H1 (cell line): ENCODE data around the gene CUEDC1.

Experiments
- BRCA1 ChIP-seq: IDR thresholded peaks from 2 replicates; pipeline ENCODE4 v1.6.1; 2012; ENCODE audit warnings: low read depth, low read length, improper control_type of control experiment
- CEBPB ChIP-seq: IDR thresholded peaks from 2 replicates; pipeline ENCODE4 v1.6.1; 2012; ENCODE audit warnings: low read depth, low read length
- EP300 ChIP-seq, 2 experiments: IDR thresholded peaks; 1 replicate in 1 of 2; 2 replicates in 1 of 2; pipeline ENCODE4 v1.6.1; 2011 to 2012; ENCODE audit warnings: low read depth in 2 of 2, low read length in 2 of 2, mild to moderate bottlenecking in 2 of 2, borderline replicate concordance in 1 of 2, inconsistent platforms in 1 of 2, moderate library complexity in 1 of 2
- EZH2 ChIP-seq: fragments of 200-600 bp; sonication (generic); IDR thresholded peaks from 2 replicates; pipeline ENCODE4 v1.7.1; 2012; ENCODE audit warnings: low read depth, mild to moderate bottlenecking, moderate library complexity, low read length, inconsistent platforms; ENCODE audit not compliant: severe bottlenecking
- FOSL1 ChIP-seq: IDR thresholded peaks from 2 replicates; pipeline ENCODE4 v1.6.1; 2011; ENCODE audit warnings: mild to moderate bottlenecking, low read depth, low read length, moderate library complexity; ENCODE audit not compliant: insufficient read depth
- GTF2F1 ChIP-seq: IDR thresholded peaks from 2 replicates; pipeline ENCODE4 v1.6.1; 2012; ENCODE audit warnings: low read depth, low read length, improper control_type of control experiment, borderline replicate concordance
- JUND ChIP-seq: IDR thresholded peaks from 2 replicates; pipeline ENCODE4 v1.6.1; 2011; ENCODE audit warnings: mild to moderate bottlenecking, improper control_type of control experiment, low read length
- KDM5A ChIP-seq: fragments of 200-600 bp; IDR thresholded peaks from 2 replicates; pipeline ENCODE4 v1.7.1; 2012; ENCODE audit warnings: mild to moderate bottlenecking, low read length, inconsistent platforms, mixed read lengths
- POLR2AphosphoS5 ChIP-seq: IDR thresholded peaks from 2 replicates; pipeline ENCODE4 v1.6.1; 2011; ENCODE audit warnings: low read depth, low read length
- TCF12 ChIP-seq: IDR thresholded peaks from 2 replicates; pipeline ENCODE4 v1.6.1; 2011; ENCODE audit warnings: low read depth, mild to moderate bottlenecking, low read length
- TEAD4 ChIP-seq: IDR thresholded peaks from 2 replicates; pipeline ENCODE4 v1.6.1; 2012; ENCODE audit warnings: low read depth, low read length, inconsistent platforms, mixed read lengths
- YY1 ChIP-seq: IDR thresholded peaks from 2 replicates; pipeline ENCODE4 v1.6.1; 2011; ENCODE audit warnings: low read depth, mild to moderate bottlenecking, low read length
- TF ChIP-seq, protein P1 (sequence below), 3 experiments: IDR thresholded peaks; 1 replicate in 2 of 3; 2 replicates in 1 of 3; pipeline versions ENCODE4 v1.5.1 to v1.6.1; 2011; ENCODE audit warnings: low read length in 3 of 3, mild to moderate bottlenecking in 3 of 3, inconsistent platforms in 2 of 3, low read depth in 1 of 3, moderate library complexity in 1 of 3; ENCODE audit not compliant: insufficient read depth in 1 of 3; ENCODE audit errors: control extremely low read depth in 1 of 3
- TF ChIP-seq, protein P2 (sequence below): IDR thresholded peaks from 2 replicates; pipeline ENCODE4 v1.6.1; 2012; ENCODE audit warnings: inconsistent platforms

DNA sequence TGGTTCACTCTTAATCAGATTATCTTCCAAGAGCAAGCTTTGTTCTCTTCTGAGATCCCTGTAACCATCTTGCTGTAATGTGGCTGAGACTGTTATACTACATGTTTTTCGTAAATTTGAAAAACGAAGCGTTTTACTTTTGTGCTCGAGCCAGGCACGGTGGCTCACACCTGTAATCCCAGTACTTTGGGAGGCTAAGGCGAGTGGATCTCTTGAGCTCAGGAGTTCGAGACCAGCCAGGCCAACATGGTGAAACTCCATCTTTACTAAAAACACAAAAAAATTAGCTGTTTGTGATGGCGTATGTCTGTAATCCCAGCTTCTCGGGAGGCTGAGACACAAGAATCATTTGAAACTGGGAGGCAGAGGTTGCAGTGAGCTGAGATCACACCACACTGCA, 7.8 kb downstream of the CUEDC1 start:
- TF ChIP-seq, protein P1, sequence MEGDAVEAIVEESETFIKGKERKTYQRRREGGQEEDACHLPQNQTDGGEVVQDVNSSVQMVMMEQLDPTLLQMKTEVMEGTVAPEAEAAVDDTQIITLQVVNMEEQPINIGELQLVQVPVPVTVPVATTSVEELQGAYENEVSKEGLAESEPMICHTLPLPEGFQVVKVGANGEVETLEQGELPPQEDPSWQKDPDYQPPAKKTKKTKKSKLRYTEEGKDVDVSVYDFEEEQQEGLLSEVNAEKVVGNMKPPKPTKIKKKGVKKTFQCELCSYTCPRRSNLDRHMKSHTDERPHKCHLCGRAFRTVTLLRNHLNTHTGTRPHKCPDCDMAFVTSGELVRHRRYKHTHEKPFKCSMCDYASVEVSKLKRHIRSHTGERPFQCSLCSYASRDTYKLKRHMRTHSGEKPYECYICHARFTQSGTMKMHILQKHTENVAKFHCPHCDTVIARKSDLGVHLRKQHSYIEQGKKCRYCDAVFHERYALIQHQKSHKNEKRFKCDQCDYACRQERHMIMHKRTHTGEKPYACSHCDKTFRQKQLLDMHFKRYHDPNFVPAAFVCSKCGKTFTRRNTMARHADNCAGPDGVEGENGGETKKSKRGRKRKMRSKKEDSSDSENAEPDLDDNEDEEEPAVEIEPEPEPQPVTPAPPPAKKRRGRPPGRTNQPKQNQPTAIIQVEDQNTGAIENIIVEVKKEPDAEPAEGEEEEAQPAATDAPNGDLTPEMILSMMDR (IDR thresholded peaks at IDR 0.05; ENCODE audit: control extremely low read depth in 1 of 3, insufficient read depth in 1 of 3, low read depth in 1 of 3, low read length in 3 of 3) = no peak
- TF ChIP-seq BRCA1 = no peak
- TF ChIP-seq FOSL1 = no peak
- TF ChIP-seq, protein P2, sequence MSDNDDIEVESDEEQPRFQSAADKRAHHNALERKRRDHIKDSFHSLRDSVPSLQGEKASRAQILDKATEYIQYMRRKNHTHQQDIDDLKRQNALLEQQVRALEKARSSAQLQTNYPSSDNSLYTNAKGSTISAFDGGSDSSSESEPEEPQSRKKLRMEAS = no peak
- TF ChIP-seq GTF2F1 = no peak
- TF ChIP-seq EP300 (IDR thresholded peaks at IDR 0.05; ENCODE audit: borderline replicate concordance in 1 of 2, low read depth in 2 of 2, low read length in 2 of 2) = no peak
- TF ChIP-seq TEAD4 = no peak
- TF ChIP-seq EZH2 = no peak
- TF ChIP-seq JUND = no peak
- no peak for TF ChIP-seq TCF12
- TF ChIP-seq POLR2AphosphoS5 = no peak
- no peak for TF ChIP-seq CEBPB
- no peak for TF ChIP-seq YY1
- no peak for TF ChIP-seq KDM5A
